ENCODE measurements around the gene SCN8A.
A peak's percentile ranks its signal among the peaks of the same experiment; 100 is the strongest.

Gene SCN8A

DNA sequence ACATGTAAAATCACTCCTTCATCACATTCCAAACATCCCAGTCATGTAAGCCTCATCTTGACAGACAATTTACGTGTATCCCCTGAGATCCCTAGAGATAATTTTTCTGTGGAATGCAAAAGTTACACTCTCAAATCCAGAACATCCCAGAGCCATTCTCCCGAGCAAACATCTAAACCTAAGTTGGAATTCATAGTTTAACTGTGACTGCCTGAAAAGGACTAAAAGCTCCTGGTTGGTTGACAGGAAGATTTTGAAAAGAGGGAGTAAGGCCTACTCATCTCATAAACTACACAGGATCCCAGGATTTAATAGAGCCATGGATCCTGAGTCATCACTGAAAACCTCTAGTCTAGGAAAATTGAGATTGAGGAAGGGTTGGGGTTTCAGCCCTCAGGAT lies 123.6 kb downstream of the SCN8A start:
- no peak for DNase-seq (ENCODE audit: low read depth, low spot score)

DNA sequence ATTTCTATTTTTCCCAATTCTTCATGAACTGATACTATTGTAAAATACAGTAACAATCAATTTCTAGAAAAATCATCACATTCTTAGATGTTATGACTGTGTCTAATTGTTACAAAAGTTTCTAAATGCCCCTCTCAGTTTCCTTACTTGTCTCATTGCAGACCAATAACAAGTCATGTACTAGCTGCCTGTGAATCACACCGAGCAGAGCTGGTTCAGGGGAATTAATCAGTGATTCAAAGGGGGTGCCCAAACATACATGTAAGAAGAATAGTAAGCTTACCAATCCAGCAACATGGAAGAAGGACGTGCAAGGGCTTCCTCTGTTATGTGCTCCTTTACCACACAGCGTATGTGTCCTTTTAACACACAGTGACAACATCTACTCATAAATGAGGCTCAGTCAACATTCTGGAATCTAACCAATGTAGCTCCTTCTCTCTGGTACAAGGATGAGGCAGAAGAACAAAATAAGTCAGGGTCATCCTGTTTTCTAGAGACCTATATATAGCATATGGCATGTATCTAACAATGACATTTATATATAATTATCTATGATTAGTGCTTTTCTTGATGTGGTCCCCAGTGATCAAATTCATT lies 126.4 kb downstream of the SCN8A start:
- no peak for DNase-seq (ENCODE audit: low read depth, low spot score)

DNA sequence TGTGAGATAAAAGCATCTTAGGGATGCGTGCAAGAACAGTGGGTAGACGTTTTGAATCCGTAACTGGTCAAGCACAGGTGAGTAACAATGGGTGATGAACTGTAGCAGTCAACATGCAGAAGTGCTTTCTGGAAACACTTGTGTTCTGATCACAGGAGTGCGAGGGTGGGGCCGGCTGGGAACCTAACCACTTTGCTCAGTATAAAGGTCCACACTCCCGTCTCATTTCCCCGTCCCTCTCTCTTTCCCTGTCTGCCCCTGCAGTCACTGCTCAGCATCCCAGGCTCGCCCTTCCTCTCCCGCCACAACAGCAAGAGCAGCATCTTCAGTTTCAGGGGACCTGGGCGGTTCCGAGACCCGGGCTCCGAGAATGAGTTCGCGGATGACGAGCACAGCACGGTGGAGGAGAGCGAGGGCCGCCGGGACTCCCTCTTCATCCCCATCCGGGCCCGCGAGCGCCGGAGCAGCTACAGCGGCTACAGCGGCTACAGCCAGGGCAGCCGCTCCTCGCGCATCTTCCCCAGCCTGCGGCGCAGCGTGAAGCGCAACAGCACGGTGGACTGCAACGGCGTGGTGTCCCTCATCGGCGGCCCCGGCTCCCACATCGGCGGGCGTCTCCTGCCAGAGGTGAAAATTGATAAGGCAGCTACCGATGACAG lies 130.4 kb downstream of the SCN8A start:
- DNase-seq (ENCODE audit: low read depth, low spot score) = peak; percentile 14

DNA sequence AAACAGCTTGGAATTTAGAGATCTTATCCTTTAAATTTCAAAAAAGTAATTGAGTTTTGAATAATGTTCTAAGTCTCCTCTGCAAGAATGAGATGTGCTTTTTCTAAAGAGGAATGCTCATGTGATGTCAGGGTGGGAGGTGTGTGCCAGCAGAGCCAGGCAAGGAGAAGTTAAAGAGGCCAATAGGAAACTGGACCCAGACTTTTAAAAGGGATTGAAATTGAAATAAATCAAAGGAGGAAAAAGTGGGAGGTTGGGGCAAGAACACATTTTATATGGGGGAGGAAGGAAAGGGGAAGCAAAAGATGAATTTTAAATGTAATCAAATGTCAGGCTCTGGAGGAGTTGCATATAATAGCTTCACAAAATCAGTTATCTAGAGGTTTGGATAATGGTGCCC lies 131.4 kb downstream of the SCN8A start:
- DNase-seq (ENCODE audit: low read depth, low spot score) = no peak

DNA sequence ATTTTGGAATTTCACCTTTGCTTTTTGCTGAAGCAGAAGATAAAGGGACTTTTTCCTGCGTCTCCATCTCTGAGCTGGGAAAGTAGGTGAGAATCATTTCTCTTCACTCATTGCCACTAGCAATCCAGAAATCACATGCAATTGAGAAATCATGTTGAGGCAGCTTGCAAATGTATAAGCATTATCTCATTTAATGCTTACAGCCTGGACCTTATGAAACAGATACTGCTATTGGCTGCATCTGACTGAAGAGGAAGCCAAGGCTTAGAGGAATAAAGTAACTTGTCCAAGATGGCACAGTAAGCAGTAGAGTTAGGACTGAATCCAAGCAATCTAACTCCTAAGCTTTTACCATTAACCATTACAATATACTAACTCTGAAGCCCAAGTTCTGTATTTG lies 135.1 kb downstream of the SCN8A start:
- DNase-seq (ENCODE audit: low read depth, low spot score) = no peak

DNA sequence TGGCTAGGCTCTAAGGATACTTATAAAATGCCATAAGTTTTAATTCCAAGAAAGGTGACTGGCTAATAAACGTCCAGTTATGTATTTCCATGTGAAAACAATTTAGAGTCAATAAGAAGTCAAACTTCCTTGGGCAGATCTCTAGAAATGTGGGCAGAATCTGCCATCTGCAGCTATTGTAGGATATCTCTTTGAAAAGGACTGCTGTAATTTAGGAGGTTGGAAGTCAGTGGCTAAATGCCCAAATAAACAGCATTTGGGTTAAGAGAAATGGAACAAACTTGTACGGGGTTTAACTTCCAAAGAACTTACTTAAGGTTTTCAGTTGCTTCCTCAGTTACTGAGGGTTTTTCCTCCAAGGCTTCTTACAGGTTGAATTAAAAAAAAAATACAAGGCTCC lies 135.9 kb downstream of the SCN8A start:
- no peak for DNase-seq (ENCODE audit: low read depth, low spot score)

DNA sequence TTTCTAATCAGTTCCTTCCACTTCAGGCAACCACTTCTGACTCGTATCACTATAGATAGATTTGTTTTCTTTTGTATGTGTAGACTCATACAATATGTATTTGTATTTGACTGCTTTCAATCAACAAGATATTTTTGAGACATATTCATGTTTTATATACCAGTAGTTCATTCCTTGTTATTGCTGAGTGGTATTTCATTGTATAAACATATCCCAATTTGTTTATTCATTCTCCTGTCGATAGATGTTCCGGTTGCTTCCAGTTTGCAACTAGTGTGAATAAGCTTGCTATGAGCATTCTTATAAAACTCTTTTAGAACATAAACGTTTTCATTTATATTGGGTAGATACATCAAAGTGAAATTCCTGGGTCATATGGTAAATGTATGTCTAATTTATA lies 138.3 kb downstream of the SCN8A start:
- DNase-seq (ENCODE audit: low read depth, low spot score) = no peak

DNA sequence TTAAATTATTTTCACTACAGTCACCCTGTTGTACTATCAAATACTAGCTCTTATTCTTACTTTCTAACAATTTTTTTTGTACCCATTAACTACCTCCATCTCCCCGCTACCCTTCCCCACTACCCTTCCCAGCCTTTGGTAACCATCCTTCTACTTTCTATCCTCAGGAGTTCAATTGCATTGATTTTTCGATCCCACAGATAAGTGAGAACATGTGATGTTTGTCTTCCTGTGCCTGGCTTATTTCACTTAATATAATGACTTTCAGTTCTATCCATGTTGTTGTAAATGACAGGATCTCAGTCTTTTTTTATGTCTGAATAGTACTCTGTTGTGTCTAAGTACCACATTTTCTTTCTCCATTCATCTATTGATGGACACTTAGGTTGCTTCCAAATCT lies 139.7 kb downstream of the SCN8A start:
- DNase-seq (ENCODE audit: low read depth, low spot score) = no peak

DNA sequence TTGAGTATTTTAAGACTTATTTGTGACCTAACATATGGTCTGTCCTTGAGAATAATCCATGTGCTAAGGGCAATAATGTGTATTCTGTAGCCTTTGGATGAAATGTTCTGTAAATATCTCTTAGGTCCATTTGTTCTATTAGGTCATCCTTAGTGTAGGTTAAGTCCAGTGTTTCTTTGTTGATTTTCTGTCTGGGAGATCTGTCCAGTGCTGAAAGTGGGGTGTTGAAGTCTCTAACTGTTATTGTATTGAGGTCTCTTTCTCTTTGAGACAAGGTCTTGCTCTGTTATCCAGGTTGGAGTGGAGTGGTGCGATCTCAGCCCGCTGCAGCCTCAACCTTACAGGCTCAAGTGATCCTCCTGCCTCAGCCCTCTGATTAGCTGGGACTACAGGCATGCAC lies 149.5 kb downstream of the SCN8A start:
- no peak for DNase-seq (ENCODE audit: low read depth, low spot score)

DNA sequence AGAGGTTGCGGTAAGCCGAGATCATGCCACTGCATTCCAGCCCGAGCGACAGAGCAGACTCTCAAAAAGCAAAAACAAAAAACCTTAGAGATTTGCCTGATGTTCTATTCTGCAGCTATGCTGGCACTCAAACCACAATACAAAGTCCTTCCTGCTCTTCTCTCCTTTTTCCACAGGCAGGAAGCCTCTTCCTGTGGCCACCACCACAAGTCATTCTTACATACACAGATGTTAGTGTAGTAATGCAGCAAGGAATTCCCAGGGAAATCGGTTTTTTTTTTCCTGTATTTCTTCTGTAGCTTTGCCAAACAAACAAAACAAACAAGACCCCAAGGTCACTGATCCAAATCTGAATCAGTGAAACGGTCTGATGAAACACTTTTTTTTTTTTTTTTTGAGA lies 153.2 kb downstream of the SCN8A start:
- DNase-seq (ENCODE audit: low read depth, low spot score) = no peak

DNA sequence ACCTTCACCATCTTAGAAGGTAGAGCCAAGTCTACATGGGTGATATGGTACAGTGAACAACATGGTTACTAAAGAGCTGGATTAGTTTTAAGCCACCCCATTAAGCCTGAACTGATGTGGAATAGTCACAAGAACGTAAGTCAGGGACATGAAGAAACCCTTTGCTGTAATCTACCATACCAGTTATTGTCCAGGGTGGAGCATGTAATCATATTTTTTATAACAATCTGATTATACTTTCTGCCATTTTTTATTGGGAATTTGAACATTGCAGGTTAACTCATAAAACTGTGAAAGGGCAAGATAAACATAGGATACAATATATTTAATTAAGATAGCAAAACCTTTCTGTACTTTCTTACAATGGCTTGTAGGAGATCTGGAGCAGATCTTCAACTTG lies 153.9 kb downstream of the SCN8A start:
- no peak for DNase-seq (ENCODE audit: low read depth, low spot score)

DNA sequence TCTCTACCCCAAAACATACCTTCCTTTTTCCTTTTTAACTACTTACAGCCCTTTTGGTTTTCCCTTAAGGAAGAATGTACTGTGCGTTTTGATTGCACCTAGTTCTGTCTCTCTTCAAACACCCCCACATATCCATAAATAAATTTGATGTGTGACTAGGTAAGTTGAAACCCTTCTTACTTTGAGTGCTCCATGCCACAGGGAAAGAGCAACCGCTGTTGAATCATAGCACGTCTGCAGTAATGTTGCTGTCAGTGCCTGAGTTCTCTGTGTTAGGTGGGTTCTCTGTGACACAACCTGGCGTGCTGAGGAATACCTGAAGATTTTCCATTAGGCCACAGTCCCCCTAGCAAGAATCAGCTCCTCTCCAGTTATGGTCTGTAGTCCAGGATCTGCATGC lies 155.4 kb downstream of the SCN8A start:
- no peak for DNase-seq (ENCODE audit: low read depth, low spot score)

DNA sequence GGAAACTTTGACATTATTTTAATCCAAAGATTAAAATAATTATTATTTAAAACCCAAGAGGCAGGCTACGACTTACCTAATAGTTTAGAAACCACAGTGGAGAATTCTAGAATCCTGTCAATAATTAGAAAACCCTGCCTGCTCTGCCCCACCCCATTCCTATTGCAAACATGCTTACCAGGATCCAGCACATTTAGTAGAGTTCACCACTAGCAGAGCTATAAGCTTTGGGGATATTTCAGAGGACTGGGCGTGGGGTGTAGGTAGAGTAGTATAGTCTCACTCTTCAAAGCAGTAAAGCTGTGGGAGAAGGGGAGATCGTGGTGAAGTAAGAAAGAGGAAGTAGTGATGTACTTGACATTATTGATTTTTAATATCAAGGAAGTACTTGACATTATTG lies 157.2 kb downstream of the SCN8A start:
- no peak for DNase-seq (ENCODE audit: low read depth, low spot score)

DNA sequence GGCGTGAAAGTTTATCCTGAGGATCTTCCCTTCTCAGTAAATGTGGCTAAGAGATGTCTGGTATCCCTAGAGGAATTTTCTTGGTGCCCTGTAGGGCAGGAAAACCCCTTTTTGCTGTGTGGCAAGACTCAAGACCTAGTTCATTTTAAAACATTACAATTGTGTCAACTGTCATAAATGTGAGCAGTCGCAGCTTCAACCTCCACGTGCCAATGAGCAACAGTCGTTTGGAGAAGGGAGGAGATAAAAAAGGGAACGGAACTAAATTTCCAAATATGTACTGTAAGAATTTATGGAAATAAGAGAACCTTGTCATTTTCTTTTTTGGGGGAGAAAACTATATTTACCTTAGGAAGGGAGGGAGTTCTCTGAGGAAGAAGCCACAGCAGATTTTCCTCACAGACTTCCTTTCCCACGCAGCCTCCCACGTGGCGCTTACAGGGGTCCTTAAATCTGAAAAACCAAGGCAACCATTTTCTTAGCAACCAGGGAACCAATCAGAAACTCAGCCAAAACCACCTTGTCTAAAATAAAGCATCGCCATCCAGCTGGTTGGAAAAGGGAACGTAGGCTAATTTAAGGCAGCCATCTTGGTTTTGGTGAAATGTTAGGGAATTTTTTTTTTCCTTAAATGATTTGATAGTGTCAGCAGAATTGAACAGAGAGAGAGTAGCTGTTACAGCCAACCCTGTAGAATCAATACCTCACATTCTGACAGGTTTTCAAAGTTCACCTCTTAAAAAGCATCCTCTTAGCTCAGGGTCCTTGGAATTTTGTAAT lies 158.4 kb downstream of the SCN8A start:
- no peak for DNase-seq (ENCODE audit: low read depth, low spot score)

DNA sequence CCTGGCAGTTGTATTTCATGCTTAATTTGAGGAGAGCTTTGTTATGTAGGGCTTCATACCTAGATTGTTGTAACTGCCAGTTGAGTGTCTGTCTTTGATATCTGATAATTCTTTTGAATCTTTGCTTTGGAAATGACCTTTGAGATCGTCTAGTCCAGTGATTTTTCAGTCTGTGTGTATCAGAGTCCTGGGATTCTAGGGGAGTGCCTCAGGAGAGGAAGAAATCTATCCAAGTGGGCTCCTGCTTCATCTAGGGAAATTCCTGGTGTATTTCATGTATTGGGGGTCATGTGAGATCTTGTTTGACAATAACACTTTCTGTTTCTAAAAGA lies 158.9 kb downstream of the SCN8A start:
- no peak for DNase-seq (ENCODE audit: low read depth, low spot score)

DNA sequence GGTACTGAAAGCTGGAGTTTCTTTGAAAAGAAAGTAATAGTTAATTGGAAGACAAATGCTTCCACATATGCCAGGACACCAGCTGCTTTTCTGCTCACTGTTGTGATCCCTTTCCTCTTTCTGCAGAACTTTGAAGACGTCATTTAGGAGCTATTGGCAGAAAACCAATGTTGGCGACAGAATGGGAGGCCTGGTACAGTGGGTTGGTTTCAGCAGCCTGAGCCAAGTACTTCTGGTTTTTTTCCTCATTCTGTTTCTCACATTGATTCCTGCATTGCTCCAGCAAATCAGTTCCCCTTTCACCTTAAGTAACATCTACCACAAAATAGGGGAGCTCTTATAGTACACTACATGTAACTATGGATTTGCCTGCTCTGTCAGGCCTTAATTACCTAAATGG lies 160.6 kb downstream of the SCN8A start:
- no peak for DNase-seq (ENCODE audit: low read depth, low spot score)

DNA sequence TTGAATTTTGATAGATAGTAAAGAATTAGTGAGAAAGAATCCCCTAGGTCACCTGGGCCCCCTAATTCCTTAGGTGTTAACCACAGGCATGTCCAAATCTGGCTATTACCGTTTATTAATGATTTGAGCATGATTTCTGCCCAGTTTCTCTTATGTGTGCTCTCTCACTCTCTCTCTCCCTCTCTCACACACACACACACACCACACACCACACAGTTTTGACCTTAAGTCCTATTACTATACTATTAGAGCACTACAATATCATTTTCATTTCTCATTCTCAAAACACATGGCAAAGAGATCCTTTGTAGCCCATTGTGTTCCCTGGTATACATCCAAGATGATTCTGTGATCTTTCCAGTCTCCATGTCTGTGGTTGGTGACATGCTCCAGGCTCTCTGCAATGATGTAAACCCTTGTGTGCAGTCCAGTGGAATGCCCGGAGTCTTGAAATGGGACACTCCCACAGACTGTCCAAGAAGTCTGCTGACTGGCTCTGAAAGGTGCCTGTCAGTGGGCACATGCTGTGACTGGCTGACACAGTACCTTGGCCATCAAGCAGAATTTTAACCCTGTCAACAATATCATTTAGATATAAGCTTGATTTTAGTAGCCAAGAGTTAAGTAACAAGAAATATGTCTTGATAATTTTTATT lies 161.3 kb downstream of the SCN8A start:
- no peak for DNase-seq (ENCODE audit: low read depth, low spot score)

DNA sequence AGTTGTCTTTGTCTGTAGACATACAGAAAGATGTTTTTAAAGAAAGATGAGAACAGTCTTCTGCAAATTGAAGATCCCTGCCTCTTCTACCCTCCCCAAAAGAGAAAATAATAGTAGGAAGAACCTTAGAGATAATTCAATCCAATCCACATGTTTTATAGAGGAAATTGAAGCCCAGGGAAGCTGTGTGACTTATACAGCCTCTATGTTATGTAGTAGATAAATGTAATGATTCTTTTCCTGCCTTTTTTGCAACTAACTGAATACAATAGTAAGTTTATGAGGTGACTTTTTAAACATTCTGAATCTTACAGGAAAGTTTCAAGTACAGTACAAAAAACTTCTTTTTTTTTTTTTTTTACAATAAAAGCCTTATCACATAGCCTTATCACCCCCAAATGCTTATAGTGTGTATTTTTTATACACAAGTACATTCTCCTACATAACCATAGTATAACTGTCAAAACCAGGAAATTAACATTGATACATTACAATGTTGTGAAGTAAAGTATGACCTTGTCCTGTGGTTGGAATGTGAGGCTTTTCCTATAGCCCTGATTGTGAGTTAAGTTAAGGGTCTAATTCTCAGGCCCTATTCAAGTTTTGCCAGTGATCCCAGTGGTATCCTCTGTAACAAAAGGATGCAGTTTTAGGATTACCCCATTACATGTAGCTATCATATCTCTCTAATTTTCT lies 163.1 kb downstream of the SCN8A start:
- no peak for DNase-seq (ENCODE audit: low read depth, low spot score)

DNA sequence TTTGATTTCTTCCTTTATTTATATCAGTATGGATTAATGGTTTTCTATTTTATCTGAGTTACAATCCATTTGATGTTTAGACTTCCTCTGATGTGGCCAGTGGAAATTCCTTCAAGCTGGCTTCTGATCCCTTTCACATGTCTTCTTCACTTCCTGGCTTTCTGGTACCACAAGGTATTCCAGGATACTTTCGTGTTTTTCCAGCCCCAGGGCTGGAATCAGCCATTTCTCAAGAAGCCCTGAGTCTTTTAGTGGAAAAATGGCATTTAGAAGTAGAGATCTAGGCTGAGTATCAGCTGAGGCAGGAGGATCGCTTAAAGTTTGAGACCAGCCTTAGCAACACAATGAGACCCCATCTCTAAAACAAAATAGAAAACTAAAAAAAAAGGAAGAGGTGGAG lies 164.2 kb downstream of the SCN8A start:
- no peak for DNase-seq (ENCODE audit: low read depth, low spot score)

DNA sequence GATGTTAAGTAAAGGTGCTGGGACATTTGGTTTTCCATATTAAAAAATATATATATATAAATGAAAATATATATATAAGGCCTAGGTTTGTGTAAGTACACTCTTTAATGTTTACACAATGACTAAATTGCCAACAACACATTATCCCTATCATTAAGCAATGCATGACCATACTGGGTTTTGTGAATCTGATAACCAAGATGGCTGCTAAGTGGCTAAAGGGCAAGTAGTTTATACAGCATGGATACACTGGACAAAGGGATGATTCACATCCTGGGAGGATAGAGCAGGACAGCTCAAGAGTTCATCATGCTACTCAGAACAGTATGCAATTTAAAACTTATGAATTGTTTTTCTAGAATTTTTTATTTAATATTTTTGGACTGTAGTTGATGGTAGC lies 168.1 kb downstream of the SCN8A start:
- no peak for DNase-seq (ENCODE audit: low read depth, low spot score)

DNA sequence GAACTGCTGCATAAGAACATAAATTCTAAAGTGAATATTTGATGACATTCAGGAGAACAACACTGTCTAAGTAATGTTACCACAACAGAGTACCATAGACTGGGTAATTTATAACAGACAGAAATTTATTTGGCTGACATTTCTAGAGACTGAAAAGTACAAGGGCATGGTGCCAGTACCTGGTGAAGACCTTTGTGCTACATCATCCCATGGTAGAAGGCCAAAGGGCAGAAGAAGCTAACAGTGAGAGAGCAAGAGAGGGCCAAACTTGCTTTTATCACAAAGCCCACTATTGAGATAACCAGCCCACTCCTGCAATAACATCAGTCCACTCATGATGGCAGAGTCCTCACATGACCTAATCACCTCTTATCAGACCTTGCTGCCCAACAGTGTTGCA lies 168.7 kb downstream of the SCN8A start:
- DNase-seq (ENCODE audit: low read depth, low spot score) = no peak

DNA sequence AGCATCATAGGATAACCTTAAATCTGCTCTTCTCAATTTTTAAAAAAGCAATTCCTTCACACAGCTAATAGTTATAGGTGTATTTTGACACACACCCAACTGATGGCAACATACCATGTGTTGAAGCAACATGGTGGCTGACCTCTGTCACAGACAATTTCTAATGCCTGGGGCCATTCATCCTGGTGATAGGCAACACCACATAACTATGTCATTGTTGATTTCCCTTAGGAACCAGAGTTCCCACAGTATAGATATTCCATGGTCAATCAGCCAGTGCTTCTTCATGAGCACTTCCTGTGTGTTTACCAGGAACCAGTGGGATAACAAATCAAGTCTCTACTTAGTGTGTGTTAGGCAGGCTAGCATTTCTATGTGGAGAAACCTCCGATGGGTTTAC lies 169.2 kb downstream of the SCN8A start:
- no peak for DNase-seq (ENCODE audit: low read depth, low spot score)
